Smooth muscle cell (in vitro differentiated cells): ENCODE data around the gene DNAH1. TPM values are rescaled to one million over a fixed set of nuclear protein-coding genes. Genes with fewer than 3 reads are reported as not detected.

Experiments used
- DNase-seq: peaks from one replicate; lab custom pipeline; 2025; ENCODE audit not compliant: unreplicated experiment; lab: John Stamatoyannopoulos, UW
- H2AFZ ChIP-seq: fragments of 200-600 bp; sonication (generic); 2 replicates; pipeline ENCODE4 v1.6.0; 2016; ENCODE audit warnings: antibody characterized with exemption, low read depth, mild to moderate bottlenecking
- H3F3A ChIP-seq: fragments of 200-600 bp; sonication (generic); 2 replicates; pipeline ENCODE4 v1.6.0; 2017; ENCODE audit warnings: antibody characterized with exemption, low read depth
- H3K27ac ChIP-seq: fragments of 200-600 bp; sonication (generic); 2 replicates; pipeline ENCODE4 v1.5.1; 2016; ENCODE audit warnings: low read depth, mild to moderate bottlenecking
- H3K27me3 ChIP-seq: fragments of 200-600 bp; sonication (generic); 2 replicates; pipeline ENCODE4 v1.6.1; 2016; ENCODE audit warnings: low read depth, mild to moderate bottlenecking
- H3K36me3 ChIP-seq: fragments of 200-600 bp; sonication (generic); 2 replicates; pipeline ENCODE4 v1.5.1; 2016; ENCODE audit warnings: low read depth
- H3K4me1 ChIP-seq: fragments of 200-600 bp; sonication (generic); 2 replicates; pipeline ENCODE4 v1.5.1; 2016; ENCODE audit warnings: low read depth
- H3K4me2 ChIP-seq: fragments of 200-600 bp; sonication (generic); 2 replicates; pipeline ENCODE4 v1.6.0; 2016; ENCODE audit warnings: mild to moderate bottlenecking
- H3K4me3 ChIP-seq: fragments of 200-600 bp; sonication (generic); 2 replicates; pipeline ENCODE4 v1.5.1; 2016; ENCODE audit warnings: mild to moderate bottlenecking
- H3K79me2 ChIP-seq: fragments of 200-600 bp; sonication (generic); 2 replicates; pipeline ENCODE4 v1.6.0; 2016; ENCODE audit warnings: low read depth, mild to moderate bottlenecking
- H3K9ac ChIP-seq: fragments of 200-600 bp; sonication (generic); 2 replicates; pipeline ENCODE4 v1.6.0; 2016; ENCODE audit warnings: low read depth
- H3K9me3 ChIP-seq: fragments of 200-600 bp; sonication (generic); replicated peaks from 2 replicates; pipeline ENCODE4 v1.5.1; 2016; ENCODE audit warnings: low read depth
- H4K20me1 ChIP-seq: fragments of 200-600 bp; sonication (generic); 2 replicates; pipeline ENCODE4 v1.6.0; 2016; ENCODE audit warnings: low read depth
- CTCF ChIP-seq: fragments of 200-600 bp; sonication (generic); IDR thresholded peaks from 2 replicates; pipeline ENCODE4 v1.5.1; 2017; ENCODE audit warnings: borderline replicate concordance, mild to moderate bottlenecking, antibody characterized with exemption; ENCODE audit not compliant: insufficient read depth, poor library complexity, severe bottlenecking
- WGBS: methylation state at CpG from one replicate; pipeline ENCODE4 v1.1.7; 2016; ENCODE audit warnings: low lambda C conversion rate; 5-methylcytosine and 5-hydroxymethylcytosine counted together
- polyA plus RNA-seq: library from polyadenylated mRNA; unstranded; fragments of >200 nt; fragmentation: Nextera tagmentation; extraction: Ambion mirVana; gene quantifications from 2 replicates; pipeline ENCODE4 v1.2.1, GENCODE V29; 2016
- total RNA-seq: library from RNA; depleted of rRNA; stranded (reverse); fragments of >200 nt; gene quantifications from 2 replicates; pipeline ENCODE4 v1.2.3, GENCODE V29; 2014

Gene DNAH1
- total and polyA plus RNA-seq, 2 experiments from 2014 or later, result 0.54 to 3.7 TPM

GRCh38 chr3:52318186-52318816 lies 2.2 kb downstream of the DNAH1 start:
- H3K4me2 ChIP-seq, result peak overlapping the region; percentile 98
- no peaks in the 10 kb centered on the region for H3K79me2 ChIP-seq
- no peak overlapping the region for H3K9ac ChIP-seq
- H3K4me1 ChIP-seq, result peaks cover 4% of the 10 kb centered on the region
- no peak overlapping the region for H3K27ac ChIP-seq
- H3F3A ChIP-seq, result no peaks in the 10 kb centered on the region
- WGBS, result 72% methylated on average over 14 of the region's 14 CpGs
- H2AFZ ChIP-seq, result no peak overlapping the region
- no peaks in the 10 kb centered on the region for H3K36me3 ChIP-seq
- no peaks in the 10 kb centered on the region for H3K9me3 ChIP-seq
- DNase-seq, result no peak
- H3K27me3 ChIP-seq, result no peaks in the 10 kb centered on the region
- no peak for TF ChIP-seq CTCF
- no peaks in the 10 kb centered on the region for H4K20me1 ChIP-seq
- H3K4me3 ChIP-seq, result no peak overlapping the region

GRCh38 chr3:52319921-52320595 lies 3.9 kb downstream of the DNAH1 start:
- H3K27me3 ChIP-seq, result no peaks in the 10 kb centered on the region
- no peaks in the 10 kb centered on the region for H3K9me3 ChIP-seq
- no peak overlapping the region for H3K9ac ChIP-seq
- H3K4me2 ChIP-seq, result no peak overlapping the region
- H4K20me1 ChIP-seq, result no peaks in the 10 kb centered on the region
- H3K27ac ChIP-seq, result no peak overlapping the region
- WGBS, result 82% methylated on average over 10 of the region's 10 CpGs
- H3K4me3 ChIP-seq, result no peak overlapping the region
- H2AFZ ChIP-seq, result no peak overlapping the region
- H3K36me3 ChIP-seq, result no peaks in the 10 kb centered on the region
- peaks cover 4% of the 10 kb centered on the region for H3K4me1 ChIP-seq
- H3F3A ChIP-seq, result no peaks in the 10 kb centered on the region
- no peak for DNase-seq
- no peak for TF ChIP-seq CTCF
- no peaks in the 10 kb centered on the region for H3K79me2 ChIP-seq

GRCh38 chr3:52321481-52321880 lies 5.4 kb downstream of the DNAH1 start:
- Histone ChIP-seq H3K9ac (no peak overlapping the region), H3K4me2 (no peak overlapping the region), H3K36me3 (no peaks in the 10 kb centered on the region), H3K79me2 (no peaks in the 10 kb centered on the region), H2AFZ (no peak overlapping the region), H3K27me3 (no peaks in the 10 kb centered on the region), H3K9me3 (no peaks in the 10 kb centered on the region), H3F3A (no peaks in the 10 kb centered on the region), H3K4me1 (peaks cover 4% of the 10 kb centered on the region), H3K4me3 (no peak overlapping the region), H4K20me1 (no peaks in the 10 kb centered on the region), H3K27ac (no peak overlapping the region)
- no peak for TF ChIP-seq CTCF
- DNase-seq, result no peak
- WGBS, result 86% methylated on average over 5 of the region's 5 CpGs
